Measurements from ENCODE around the gene C15orf61.

C15orf61 gene

DNA sequence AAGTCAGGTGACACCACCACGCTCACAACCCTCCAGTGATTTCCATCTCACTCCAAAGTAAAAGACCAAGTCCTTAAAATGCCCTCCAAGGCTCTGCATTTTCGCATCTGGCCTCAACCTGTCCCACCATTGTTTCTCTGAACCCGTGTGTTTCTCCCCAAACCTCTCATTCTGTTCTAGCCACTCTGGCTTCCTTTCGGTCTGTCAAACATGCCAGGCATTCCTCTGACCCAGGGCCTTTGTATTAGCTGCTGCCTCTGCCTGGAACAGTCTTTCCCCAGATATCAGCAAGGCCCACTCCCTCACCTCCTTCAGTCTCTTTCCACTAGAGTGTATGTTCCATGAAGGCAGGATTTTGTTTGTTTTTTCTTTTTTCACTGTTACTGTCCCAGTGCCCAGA lies 37.6 kb downstream of the C15orf61 start:
- H3K27ac ChIP-seq (ENCODE audit: low read length): no peak overlapping the region
- no peak overlapping the region for H3K4me3 ChIP-seq (ENCODE audit: low read length)
- H3K27me3 ChIP-seq (replicated peaks; ENCODE audit: insufficient read depth, low read length): no peaks in the 10 kb centered on the region
- H2AFZ ChIP-seq (ENCODE audit: low read length): no peak overlapping the region
- DNase-seq: no peak
- H4K20me1 ChIP-seq (ENCODE audit: insufficient read depth, low read length): no peaks in the 10 kb centered on the region
- H3K36me3 ChIP-seq (replicated peaks; ENCODE audit: insufficient read depth, low read length): no peaks in the 10 kb centered on the region
- no peaks in the 10 kb centered on the region for H3K4me1 ChIP-seq (ENCODE audit: low read length)
- no peaks in the 10 kb centered on the region for H3K9me3 ChIP-seq (replicated peaks; ENCODE audit: insufficient read depth, low read length)
- H3K9ac ChIP-seq (ENCODE audit: low read length): no peak overlapping the region
- no peaks in the 10 kb centered on the region for H3K9me2 ChIP-seq (replicated peaks; ENCODE audit: insufficient read depth, low read length)
- no peaks in the 10 kb centered on the region for H3F3A ChIP-seq (ENCODE audit: insufficient read depth, low read length)
- no peaks in the 10 kb centered on the region for H3K79me2 ChIP-seq (ENCODE audit: low read length)
- TF ChIP-seq EZH2 (optimal IDR thresholded peaks at IDR 0.05; ENCODE audit: low read depth, low read length) (no peak), EZH2phosphoT487 (IDR thresholded peaks at IDR 0.05; ENCODE audit: low read length) (no peak), CTCF (IDR thresholded peaks at IDR 0.05; ENCODE audit: low read length) (no peak)
- H3K4me2 ChIP-seq (ENCODE audit: low read depth, low read length): no peak overlapping the region

GRCh38 chr15:67559158-67559557 lies 38.2 kb downstream of the C15orf61 start:
- Histone ChIP-seq H2AFZ (ENCODE audit: low read length) (no peak overlapping the region), H3K4me3 (ENCODE audit: low read length) (no peak overlapping the region), H3K27ac (ENCODE audit: low read length) (no peak overlapping the region), H3K27me3 (replicated peaks; ENCODE audit: insufficient read depth, low read length) (no peaks in the 10 kb centered on the region), H3K4me1 (ENCODE audit: low read length) (peaks cover 4% of the 10 kb centered on the region), H3K79me2 (ENCODE audit: low read length) (no peaks in the 10 kb centered on the region), H4K20me1 (ENCODE audit: insufficient read depth, low read length) (no peaks in the 10 kb centered on the region), H3F3A (ENCODE audit: insufficient read depth, low read length) (no peaks in the 10 kb centered on the region), H3K9me2 (replicated peaks; ENCODE audit: insufficient read depth, low read length) (no peaks in the 10 kb centered on the region), H3K36me3 (replicated peaks; ENCODE audit: insufficient read depth, low read length) (no peaks in the 10 kb centered on the region), H3K9me3 (replicated peaks; ENCODE audit: insufficient read depth, low read length) (no peaks in the 10 kb centered on the region), H3K9ac (ENCODE audit: low read length) (no peak overlapping the region), H3K4me2 (ENCODE audit: low read depth, low read length) (no peak overlapping the region)
- DNase-seq: no peak
- TF ChIP-seq EZH2phosphoT487 (IDR thresholded peaks at IDR 0.05; ENCODE audit: low read length): no peak
- TF ChIP-seq CTCF (IDR thresholded peaks at IDR 0.05; ENCODE audit: low read length): no peak
- TF ChIP-seq EZH2 (optimal IDR thresholded peaks at IDR 0.05; ENCODE audit: low read depth, low read length): no peak

GRCh38 chr15:67559576-67559975 lies 38.6 kb downstream of the C15orf61 start:
- DNase-seq: no peak
- Histone ChIP-seq H3K36me3 (replicated peaks; ENCODE audit: insufficient read depth, low read length) (no peaks in the 10 kb centered on the region), H3K4me2 (ENCODE audit: low read depth, low read length) (no peak overlapping the region), H3K27ac (ENCODE audit: low read length) (no peak overlapping the region), H3K27me3 (replicated peaks; ENCODE audit: insufficient read depth, low read length) (no peaks in the 10 kb centered on the region), H2AFZ (ENCODE audit: low read length) (no peak overlapping the region), H3F3A (ENCODE audit: insufficient read depth, low read length) (no peaks in the 10 kb centered on the region), H3K4me1 (ENCODE audit: low read length) (peaks cover 8% of the 10 kb centered on the region), H3K9me2 (replicated peaks; ENCODE audit: insufficient read depth, low read length) (no peaks in the 10 kb centered on the region), H4K20me1 (ENCODE audit: insufficient read depth, low read length) (no peaks in the 10 kb centered on the region), H3K9me3 (replicated peaks; ENCODE audit: insufficient read depth, low read length) (no peaks in the 10 kb centered on the region), H3K9ac (ENCODE audit: low read length) (no peak overlapping the region), H3K79me2 (ENCODE audit: low read length) (no peaks in the 10 kb centered on the region), H3K4me3 (ENCODE audit: low read length) (no peak overlapping the region)
- no peak for TF ChIP-seq CTCF (IDR thresholded peaks at IDR 0.05; ENCODE audit: low read length)
- TF ChIP-seq EZH2 (optimal IDR thresholded peaks at IDR 0.05; ENCODE audit: low read depth, low read length): no peak
